CD14-positive monocyte (primary cell): ENCODE measurements around the gene CBX4. TPM values are rescaled to one million over a fixed set of nuclear protein-coding genes. Genes with fewer than 3 reads are reported as not detected.

Source experiments
- DNase-seq, 3 donors: peaks; one replicate each; pipeline ENCODE4 v3.0.0-alpha.2; 2011 to 2022
- H2AFZ ChIP-seq: 2 replicates; pipeline ENCODE4 v1.6.0; 2012; ENCODE audit warnings: mild to moderate bottlenecking, low read depth, low read length, inconsistent platforms; ENCODE audit not compliant: insufficient read depth, poor library complexity, severe bottlenecking
- H3K27ac ChIP-seq, 2 donors: 1 replicate in 1 of 2; 2 replicates in 1 of 2; pipeline ENCODE4 v1.5.1; 2012 to 2013; ENCODE audit warnings: low read length in 2 of 2, control low read depth in 1 of 2, inconsistent platforms in 1 of 2, low read depth in 1 of 2, mild to moderate bottlenecking in 1 of 2
- H3K27me3 ChIP-seq, 2 donors: one replicate each; pipeline versions ENCODE4 v1.6.0 to v1.6.1; 2011 to 2013; ENCODE audit warnings: low read length in 2 of 2; ENCODE audit not compliant: control insufficient read depth in 2 of 2, insufficient read depth in 2 of 2
- H3K36me3 ChIP-seq, 2 donors: replicated peaks in 1 of 2; 1 replicate in 1 of 2; 2 replicates in 1 of 2; pipeline versions ENCODE4 v1.5.1 to v1.6.1; 2012 to 2013; ENCODE audit warnings: low read length in 2 of 2, control low read depth in 1 of 2, inconsistent platforms in 1 of 2, mild to moderate bottlenecking in 1 of 2; ENCODE audit not compliant: insufficient read depth in 2 of 2, control insufficient read depth in 1 of 2
- H3K4me1 ChIP-seq, 2 donors: 1 replicate in 1 of 2; 2 replicates in 1 of 2; pipeline versions ENCODE4 v1.5.1 to v1.6.1; 2012 to 2013; ENCODE audit warnings: low read length in 2 of 2, control low read depth in 1 of 2, inconsistent platforms in 1 of 2, mild to moderate bottlenecking in 1 of 2, moderate library complexity in 1 of 2; ENCODE audit not compliant: insufficient read depth in 2 of 2, control insufficient read depth in 1 of 2
- H3K4me2 ChIP-seq: replicated peaks from 2 replicates; pipeline ENCODE3; 2012; ENCODE audit warnings: low read length, moderate library complexity, mild to moderate bottlenecking; ENCODE audit not compliant: poor library complexity, severe bottlenecking; ENCODE audit errors: extremely low read depth
- H3K4me3 ChIP-seq, 3 experiments: fragments of 200-600 bp in 1 of 3; sonication (generic) in 1 of 3; replicated peaks in 1 of 3; 1 replicate in 2 of 3; 2 replicates in 1 of 3; pipeline ENCODE4 v1.5.1; 2011 to 2013; ENCODE audit warnings: low read length in 3 of 3, mild to moderate bottlenecking in 3 of 3, control low read depth in 2 of 3, low read depth in 2 of 3, inconsistent platforms in 1 of 3, moderate library complexity in 1 of 3
- H3K79me2 ChIP-seq: 2 replicates; pipeline ENCODE4 v1.6.0; 2012; ENCODE audit warnings: mild to moderate bottlenecking, control low read depth, inconsistent platforms, low read length, moderate library complexity; ENCODE audit not compliant: insufficient read depth
- H3K9ac ChIP-seq: 2 replicates; pipeline ENCODE4 v1.6.0; 2017; ENCODE audit warnings: low read length, mild to moderate bottlenecking; ENCODE audit not compliant: insufficient read depth, poor library complexity, severe bottlenecking
- H3K9me3 ChIP-seq, 2 donors: replicated peaks in 1 of 2; 1 replicate in 1 of 2; 2 replicates in 1 of 2; pipeline versions ENCODE4 v1.5.1 to v1.6.1; 2012 to 2013; ENCODE audit warnings: low read length in 2 of 2, control low read depth in 1 of 2; ENCODE audit not compliant: control insufficient read depth in 1 of 2, insufficient read depth in 1 of 2
- H4K20me1 ChIP-seq: 2 replicates; pipeline ENCODE4 v1.6.0; 2012; ENCODE audit warnings: mild to moderate bottlenecking, low read length, control low read depth, moderate library complexity; ENCODE audit not compliant: insufficient read depth
- H3K27ac Mint-ChIP-seq, 7 donors: one replicate each; pipeline ENCODE4 v1.8.0; 2020; ENCODE audit warnings: mild to moderate bottlenecking in 7 of 7, mixed read lengths in 7 of 7, moderate library complexity in 6 of 7, inconsistent platforms in 2 of 7
- H3K27me3 Mint-ChIP-seq, 3 donors: one replicate each; pipeline ENCODE4 v1.8.0; 2021 to 2022; ENCODE audit warnings: low read depth in 3 of 3, mild to moderate bottlenecking in 3 of 3, mixed read lengths in 3 of 3, moderate library complexity in 3 of 3, inconsistent platforms in 1 of 3
- H3K36me3 Mint-ChIP-seq, 2 donors: one replicate each; pipeline ENCODE4 v1.8.0; 2020; ENCODE audit warnings: mixed read lengths in 2 of 2, inconsistent platforms in 1 of 2, mild to moderate bottlenecking in 1 of 2
- H3K4me1 Mint-ChIP-seq: one replicate; pipeline ENCODE4 v1.8.0; 2020; ENCODE audit warnings: mild to moderate bottlenecking, mixed read lengths
- H3K4me3 Mint-ChIP-seq, 2 donors: one replicate each; pipeline ENCODE4 v1.8.0; 2020; ENCODE audit warnings: mild to moderate bottlenecking in 2 of 2, mixed read lengths in 2 of 2, moderate library complexity in 1 of 2
- H3K9me3 Mint-ChIP-seq, 7 donors: one replicate each; pipeline ENCODE4 v1.8.0; 2020 to 2022; ENCODE audit warnings: mixed read lengths in 7 of 7, mild to moderate bottlenecking in 6 of 7, moderate library complexity in 6 of 7, inconsistent platforms in 2 of 7
- CTCF ChIP-seq: fragments of 200-600 bp; IDR thresholded peaks from one replicate; pipeline ENCODE4 v1.8.0; 2022; ENCODE audit warnings: antibody characterized with exemption, mild to moderate bottlenecking
- WGBS: methylation state at CpG from one replicate; pipeline ENCODE4 v1.1.5; 2013; ENCODE audit warnings: missing lambda C conversion rate; ENCODE audit not compliant: insufficient coverage; 5-methylcytosine and 5-hydroxymethylcytosine counted together
- intact Hi-C, 2 donors: fragments of 100-400 bp; cut with micrococcal nuclease; formaldehyde crosslinking; loops; one replicate each; pipeline versions ENCODE4 v1.15.0 to v1.15.1; 2023
- polyA plus RNA-seq, 3 donors: library from polyadenylated mRNA; depleted of rRNA in 1 of 3; unstranded in 2 of 3; stranded (reverse) in 1 of 3; fragments of 300-500 nt in 2 of 3; fragments of >200 nt in 1 of 3; fragmentation: Illumina TruSeq in 2 of 3; gene quantifications; 1 replicate in 2 of 3; 2 replicates in 1 of 3; pipeline ENCODE4 v1.2.3, GENCODE V29; 2012 to 2021

The CBX4 gene
- polyA plus RNA-seq, 3 donors: 1.4 to 82.8 (median 3.6) TPM

GRCh38 chr17:79833744-79834564 is 5.3 kb downstream of the CBX4 start:
- H3K27me3 ChIP-seq: no peaks in the 10 kb centered on the region
- no peak overlapping the region for H3K4me2 ChIP-seq
- intact Hi-C loops: no loop called here
- H3K36me3 Mint-ChIP-seq: peaks cover 16 to 26% of the 10 kb centered on the region in 2 donors
- H3K27me3 Mint-ChIP-seq: peaks cover 7 to 9% (median 9%) of the 10 kb centered on the region in 3 donors
- no peak for DNase-seq
- H3K27ac ChIP-seq: no peak overlapping the region
- whole genome bisulfite sequencing: 93% methylated on average over 65 of the region's 83 CpGs
- peaks cover 54% of the 10 kb centered on the region for H3K4me1 Mint-ChIP-seq
- peaks cover 52% of the 10 kb centered on the region for H3K79me2 ChIP-seq
- no peak overlapping the region for H3K9ac ChIP-seq
- H3K9me3 ChIP-seq: no peaks in the 10 kb centered on the region
- H3K4me3 Mint-ChIP-seq: no peak overlapping the region
- H4K20me1 ChIP-seq: peaks cover 84% of the 10 kb centered on the region
- H3K9me3 Mint-ChIP-seq: peaks cover 0 to 2% (median 0%) of the 10 kb centered on the region in 7 donors
- H3K27ac Mint-ChIP-seq: no peak overlapping the region
- no peak overlapping the region for H2AFZ ChIP-seq
- H3K36me3 ChIP-seq: peaks cover 19 to 26% of the 10 kb centered on the region in 2 donors
- H3K4me1 ChIP-seq: peaks cover 58 to 81% of the 10 kb centered on the region in 2 donors
- H3K4me3 ChIP-seq: no peak overlapping the region
- TF ChIP-seq CTCF: no peak

- DNase-seq: no peak
- H3K9me3 Mint-ChIP-seq: peaks cover 0 to 2% (median 0%) of the 10 kb centered on the region in 7 donors
- WGBS: no CpG with 5 or more reads among the region's 7 CpGs
- H3K36me3 ChIP-seq: peaks cover 19 to 26% of the 10 kb centered on the region in 2 donors
- peaks cover 7 to 10% (median 9%) of the 10 kb centered on the region in 3 donors for H3K27me3 Mint-ChIP-seq
- H2AFZ ChIP-seq: no peak overlapping the region
- H4K20me1 ChIP-seq: peaks cover 79% of the 10 kb centered on the region
- no peak overlapping the region for H3K9ac ChIP-seq
- peaks cover 16 to 26% of the 10 kb centered on the region in 2 donors for H3K36me3 Mint-ChIP-seq
- intact Hi-C loops: no loop called here
- H3K79me2 ChIP-seq: peaks cover 46% of the 10 kb centered on the region
- peak overlapping the region in 1 of 3 experiments; percentile 57 for H3K4me3 ChIP-seq
- no peaks in the 10 kb centered on the region for H3K9me3 ChIP-seq
- peak overlapping the region; percentile 0 to 67 for H3K4me3 Mint-ChIP-seq
- H3K27me3 ChIP-seq: no peaks in the 10 kb centered on the region
- H3K4me1 Mint-ChIP-seq: peaks cover 60% of the 10 kb centered on the region
- H3K4me2 ChIP-seq: peak overlapping the region; percentile 67
- no peak for TF ChIP-seq CTCF
- H3K4me1 ChIP-seq: peaks cover 63 to 87% of the 10 kb centered on the region in 2 donors
- peak overlapping the region in 1 of 7 donors; percentile 88 for H3K27ac Mint-ChIP-seq
- H3K27ac ChIP-seq: no peak overlapping the region
Observed at GRCh38 chr17:79833110-79833450, 6.2 kb downstream of the CBX4 start.
